Left hindlimb (tissue), 1 donor: ENCODE measurements around the gene RPL7L1.
A peak's percentile ranks its signal among the peaks of the same experiment; 100 is the strongest.
"Not testable (repeated sequence)": the region's sequence is repeated elsewhere in the genome, so short reads cannot be mapped to it uniquely, and the experiment has no call there.

Experiments
- DNase-seq: peaks from one replicate; pipeline ENCODE4 v3.0.0-alpha.2; 2018

The RPL7L1 gene

DNA sequence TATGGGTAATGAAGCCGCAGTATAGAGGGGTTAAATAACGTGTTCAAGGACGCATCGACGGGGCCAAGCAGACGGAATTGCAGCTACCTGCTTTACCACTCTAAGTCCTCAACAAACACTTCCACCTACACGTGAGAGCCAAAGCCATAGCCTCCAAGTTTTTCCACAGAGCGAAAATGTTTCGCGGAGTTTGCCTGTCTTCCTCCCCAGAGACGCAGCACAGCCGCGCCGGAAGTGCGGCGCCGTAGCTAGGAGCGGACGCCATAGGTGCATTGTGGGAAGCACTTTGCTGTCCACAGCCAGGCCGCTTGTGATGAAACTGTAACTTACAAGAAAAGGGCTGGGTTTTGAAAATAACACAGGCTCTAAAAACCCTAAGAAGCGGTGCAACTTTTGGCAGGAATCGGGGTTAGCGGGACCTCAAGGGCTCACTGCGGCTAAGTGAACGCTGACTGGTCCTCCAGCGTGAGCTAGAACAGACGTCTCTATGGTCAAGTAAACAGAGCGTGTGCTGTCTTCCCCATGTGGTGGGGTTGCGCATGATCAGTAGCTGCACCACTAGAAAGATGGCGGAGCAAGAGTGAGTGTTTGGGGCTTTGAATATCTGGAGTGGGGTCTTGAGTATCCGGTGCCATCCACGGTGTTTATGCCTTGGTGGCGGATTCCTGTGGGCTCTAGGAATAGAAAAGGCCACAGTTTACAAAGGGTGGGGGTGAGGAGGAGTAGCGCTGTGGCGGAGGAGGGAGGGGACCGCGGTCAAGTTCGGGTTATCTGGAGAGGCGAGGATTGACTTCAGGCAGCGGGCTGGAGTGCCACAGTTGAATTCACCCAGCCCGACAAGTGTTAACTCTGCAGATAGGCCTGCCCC is at the start of gene RPL7L1:
Gene RPL7L1, plus strand, starts transcription at position 245 of the 868 bp plus-strand sequence. Its CDS starts 295 bp downstream, at position 540.
- DNase-seq: peak; percentile 90

DNA sequence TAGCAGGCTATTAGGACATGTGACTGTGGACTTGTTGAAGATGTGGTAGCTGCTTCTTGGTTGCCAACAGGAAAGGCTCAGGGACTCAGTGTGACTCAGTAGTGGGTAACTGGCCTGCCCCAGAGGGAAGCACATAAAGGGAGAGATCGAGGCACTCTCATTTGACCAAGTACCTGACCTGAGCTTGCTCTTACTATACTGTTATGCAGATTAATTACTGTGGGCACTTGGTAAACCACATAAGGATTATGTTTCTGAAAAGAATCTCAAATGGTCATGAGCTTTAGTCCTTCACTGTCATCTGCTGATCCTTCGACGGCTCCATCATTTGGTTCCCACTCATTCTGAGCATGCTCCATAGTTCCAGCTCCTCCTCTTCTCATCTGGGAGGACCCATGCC is 48.2 kb upstream of the RPL7L1 start:
- no peak for DNase-seq

DNA sequence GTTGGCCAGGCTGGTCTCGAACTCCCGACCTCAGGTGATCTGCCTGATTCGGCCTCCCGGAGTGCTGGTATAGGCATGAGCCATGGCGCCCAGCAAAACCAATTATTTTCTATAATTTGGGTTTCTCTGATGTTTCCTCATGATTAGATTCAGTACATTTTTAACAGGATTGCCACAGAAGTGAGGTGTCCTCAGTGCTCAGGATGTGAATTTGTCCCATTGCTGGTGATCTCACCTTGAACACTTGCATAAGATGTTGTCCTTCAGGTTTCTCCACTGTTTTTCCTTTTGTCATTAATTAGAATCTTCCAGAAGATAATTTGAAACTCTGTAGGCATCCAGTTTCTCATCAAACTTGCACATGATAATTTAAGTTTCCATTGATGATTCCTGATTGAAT is 45.4 kb upstream of the RPL7L1 start:
- no peak for DNase-seq

DNA sequence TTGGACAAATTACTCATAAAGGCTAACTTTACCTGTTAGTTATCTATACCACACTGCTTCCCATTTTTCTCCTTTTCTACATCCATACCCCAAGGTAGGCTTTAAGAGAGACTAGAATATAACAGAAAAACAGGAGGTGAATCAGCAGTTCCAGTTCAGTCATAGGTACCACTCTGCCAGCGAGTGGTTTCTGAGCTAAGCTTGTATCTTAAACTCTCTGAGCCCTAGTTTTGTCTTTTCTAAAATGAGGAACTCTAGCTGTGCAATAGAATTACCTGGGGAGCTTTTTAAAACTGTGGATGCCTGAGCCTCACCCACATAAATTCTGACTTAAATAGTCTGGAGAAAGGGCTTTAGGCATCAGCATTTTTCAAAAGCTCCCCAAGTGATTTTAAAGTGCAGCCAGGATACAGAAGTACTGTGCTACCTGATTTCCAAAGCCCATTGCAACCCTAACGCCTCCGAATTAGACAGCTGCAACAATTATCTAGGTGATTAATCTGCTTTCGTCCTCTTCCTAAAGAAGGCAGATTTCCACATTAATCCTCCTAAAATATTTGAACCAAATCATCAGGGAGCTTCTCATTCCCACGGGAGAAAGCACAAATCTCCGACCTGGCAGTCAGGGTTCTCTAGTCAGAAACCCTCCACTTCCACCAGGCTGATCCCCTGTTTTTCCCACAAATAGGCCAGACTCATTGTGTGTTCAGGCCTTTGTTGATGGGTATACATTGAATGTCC is 37.4 kb upstream of the RPL7L1 start:
- no peak for DNase-seq

DNA sequence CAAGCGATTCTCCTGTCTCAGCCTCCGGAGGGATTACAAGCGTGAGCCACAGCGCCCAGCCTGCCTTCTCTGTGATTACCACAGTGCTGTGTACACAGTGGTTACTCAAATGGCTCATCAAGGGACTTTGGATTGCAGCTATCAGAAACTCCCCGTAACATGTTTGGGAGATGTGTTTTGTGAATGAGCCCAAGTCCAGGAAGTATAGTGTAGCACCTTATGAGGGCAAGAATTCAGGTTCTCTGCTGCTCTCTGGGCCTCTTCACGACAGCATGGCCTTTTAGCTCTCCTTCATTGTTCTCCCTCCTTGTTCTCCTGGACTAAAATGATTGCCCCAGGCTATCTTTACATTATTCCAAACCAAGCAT is 34.1 kb upstream of the RPL7L1 start:
- DNase-seq: no peak

DNA sequence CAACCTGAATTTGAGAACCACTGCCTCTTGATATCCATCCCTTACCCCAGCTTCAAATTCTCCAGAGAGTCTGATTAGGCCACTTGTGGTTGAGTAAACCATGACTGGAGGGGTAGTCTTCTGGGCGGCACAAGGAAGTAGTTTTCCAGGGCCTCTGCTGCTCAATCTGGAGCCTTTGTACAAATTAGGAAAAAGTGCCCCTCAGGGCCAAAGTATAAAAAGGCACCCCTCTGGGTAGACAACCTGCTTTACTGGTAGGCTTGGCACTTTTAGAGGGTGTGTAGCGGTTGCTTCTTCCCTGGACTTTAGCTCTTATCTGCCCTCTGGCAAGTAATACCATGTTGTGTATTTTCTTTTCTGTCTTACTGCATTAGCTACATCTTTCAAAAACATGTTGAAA is 32.9 kb upstream of the RPL7L1 start:
- no peak for DNase-seq

DNA sequence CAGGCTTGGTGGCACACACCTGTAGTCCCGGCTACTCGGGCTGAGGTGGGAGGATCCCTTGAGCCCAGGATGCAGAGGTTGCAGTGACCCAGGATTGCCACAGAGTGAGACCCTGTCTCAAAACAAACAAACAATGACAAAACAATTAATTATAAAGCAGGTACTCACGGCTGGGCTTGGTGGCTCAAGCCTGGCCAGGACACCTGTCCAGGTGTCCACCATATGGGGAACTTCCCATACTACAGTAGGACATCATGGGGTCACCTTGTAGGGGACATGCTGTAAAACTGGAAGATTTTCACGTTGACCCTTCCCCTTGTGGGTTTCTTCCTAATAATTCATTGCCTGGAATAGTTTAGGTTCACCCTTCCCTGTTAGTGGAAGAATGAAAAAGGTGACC is 30.7 kb upstream of the RPL7L1 start:
- no peak for DNase-seq

DNA sequence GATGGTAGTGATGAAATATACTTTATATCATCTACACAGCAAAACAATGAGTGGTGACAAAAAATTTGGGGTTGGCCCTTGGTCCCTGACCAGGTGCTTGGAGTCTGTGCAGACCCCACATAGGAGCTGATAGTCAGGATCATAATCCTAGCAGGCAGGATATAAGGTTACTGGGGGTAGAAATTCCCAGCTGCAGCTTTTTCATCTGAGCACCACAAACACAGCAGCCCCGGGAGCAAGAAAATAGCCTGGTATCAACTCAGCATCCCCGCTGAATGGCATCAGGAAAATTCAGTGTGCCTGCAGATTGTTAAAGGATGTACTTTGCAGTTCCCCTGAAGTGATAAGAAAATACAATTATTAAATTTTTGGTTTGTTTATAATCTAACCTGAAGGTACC is 27.8 kb upstream of the RPL7L1 start:
- no peak for DNase-seq

DNA sequence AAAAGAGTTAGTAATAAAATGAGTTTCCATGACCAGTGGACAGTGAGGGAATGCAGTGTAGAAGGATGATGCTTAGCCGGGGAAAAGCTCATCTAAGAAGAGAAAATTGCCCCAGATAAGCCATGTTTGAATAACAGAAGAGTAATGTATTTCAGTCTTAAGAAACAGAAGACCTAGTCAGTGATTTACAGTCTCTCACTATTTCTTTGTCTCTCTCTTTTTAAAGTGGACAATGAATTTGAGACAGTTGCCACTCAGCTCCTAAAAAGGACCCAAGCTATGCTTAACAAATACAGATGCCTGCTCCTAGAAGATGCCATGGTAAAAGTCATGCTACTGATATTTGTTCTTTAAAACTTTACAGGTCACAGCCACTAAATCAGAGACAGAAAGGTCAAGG is 19.4 kb upstream of the RPL7L1 start:
- DNase-seq: no peak

DNA sequence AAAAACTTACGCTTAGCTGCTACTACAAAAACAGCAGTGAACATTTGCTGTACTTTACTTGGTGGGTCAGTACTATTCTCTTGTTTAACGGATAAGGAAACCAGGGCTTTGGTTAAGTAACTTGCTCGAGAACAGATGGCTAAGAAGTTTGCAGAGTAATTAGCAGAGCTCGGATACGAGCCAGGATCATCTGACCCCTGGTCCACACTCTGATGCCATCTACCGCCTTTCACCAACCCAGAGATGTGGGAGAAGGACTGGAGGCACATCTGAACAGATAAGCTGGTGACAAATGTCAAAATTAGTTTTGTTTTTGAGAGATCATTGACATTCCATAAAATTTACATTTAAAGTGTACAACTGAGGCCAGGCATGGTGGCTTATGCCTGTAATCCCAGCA is 18.9 kb upstream of the RPL7L1 start:
- no peak for DNase-seq

DNA sequence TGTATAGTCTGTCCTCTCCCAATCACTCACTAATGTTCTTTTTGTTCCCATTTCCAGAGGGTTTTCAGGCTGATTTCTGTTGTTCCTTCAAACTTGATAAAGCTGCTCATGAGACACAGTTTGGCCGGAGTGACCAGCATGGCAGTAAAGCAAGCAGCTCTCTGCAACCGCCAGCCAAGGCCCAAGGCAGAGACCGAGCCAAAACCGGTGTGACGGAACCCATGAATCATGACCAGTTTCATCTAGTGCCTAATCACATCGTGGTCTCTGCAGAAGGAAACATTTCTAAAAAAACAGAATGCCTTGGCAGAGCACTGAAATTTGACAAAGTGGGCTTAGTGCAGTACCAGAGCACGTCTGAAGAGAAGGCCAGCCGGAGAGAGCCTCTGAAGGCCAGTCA is 14.8 kb upstream of the RPL7L1 start:
- no peak for DNase-seq

DNA sequence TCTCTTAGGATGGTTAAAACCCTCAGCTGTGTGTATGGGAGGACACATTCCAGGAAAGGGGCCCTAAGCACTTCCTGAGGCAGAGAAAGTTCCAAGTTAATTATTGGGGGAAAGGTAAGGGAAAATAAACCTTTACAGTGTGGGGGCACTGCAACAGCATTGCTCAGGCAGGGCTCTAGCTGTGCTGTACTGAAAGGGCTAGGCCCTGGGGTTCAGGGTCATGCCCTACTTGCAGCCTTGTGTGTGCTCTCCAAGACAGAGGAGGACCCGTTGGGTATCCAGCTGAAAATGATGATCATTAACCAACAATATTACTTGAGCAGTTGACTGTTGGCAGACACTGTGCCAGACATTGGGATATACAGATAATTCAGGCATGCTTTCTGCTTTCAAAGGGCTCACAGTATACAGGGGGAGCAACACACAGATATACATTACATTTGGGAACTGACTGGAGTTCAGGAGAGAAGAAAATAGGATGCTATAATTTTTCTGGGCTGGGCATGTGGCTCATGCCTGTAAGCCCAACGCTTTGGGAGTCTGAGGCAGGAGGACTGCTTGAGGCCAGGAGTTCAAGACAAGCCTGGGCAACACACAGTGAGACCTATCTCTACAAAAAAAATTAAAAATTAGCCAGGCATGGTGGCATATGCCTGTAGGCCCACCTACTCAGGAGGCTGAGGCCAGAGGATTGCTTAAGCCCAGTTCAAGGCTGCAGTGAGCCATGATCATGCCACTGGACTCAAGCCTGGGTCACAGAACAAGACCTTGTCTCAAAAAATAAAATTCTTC is 9.1 kb upstream of the RPL7L1 start:
- no peak for DNase-seq

DNA sequence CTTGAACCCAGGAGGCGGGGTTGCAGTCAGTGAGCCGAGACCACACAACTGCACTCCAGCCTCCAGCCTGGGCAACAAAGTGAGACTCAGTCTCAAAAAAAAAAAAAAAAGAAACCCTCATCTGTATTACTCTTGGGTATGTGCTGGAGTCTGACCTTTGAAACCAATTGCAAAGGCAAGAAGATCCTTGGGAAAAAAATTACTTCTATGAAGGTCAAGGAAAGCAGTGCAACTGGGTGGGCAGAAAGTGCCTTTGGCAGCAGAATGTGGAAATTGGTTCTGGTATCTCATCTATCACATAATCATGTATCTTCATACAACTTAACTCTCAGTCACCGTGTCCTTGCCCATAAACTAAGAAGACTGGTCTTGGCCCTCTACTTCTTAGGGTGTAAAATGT is 7.7 kb upstream of the RPL7L1 start:
- no peak for DNase-seq

DNA sequence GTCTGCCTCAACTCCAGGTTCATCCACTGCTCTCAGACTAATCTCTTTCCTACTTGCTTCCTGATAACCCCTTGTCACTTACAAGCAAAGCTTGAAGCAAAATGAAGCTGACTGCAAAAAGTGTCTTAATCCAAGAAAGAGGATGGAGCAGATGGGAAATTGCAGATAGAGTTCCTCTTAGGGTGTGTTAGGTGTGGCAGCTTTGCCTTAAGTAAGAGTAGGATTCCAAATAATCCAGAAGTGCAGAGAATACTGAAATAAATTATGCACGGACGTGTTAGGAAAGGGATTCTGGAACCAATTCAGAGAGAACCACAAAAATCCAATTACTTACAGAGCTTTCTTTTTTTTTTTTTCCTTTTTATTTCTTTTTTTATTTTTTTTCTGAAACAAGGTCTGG is 6.1 kb upstream of the RPL7L1 start:
- DNase-seq: no peak

DNA sequence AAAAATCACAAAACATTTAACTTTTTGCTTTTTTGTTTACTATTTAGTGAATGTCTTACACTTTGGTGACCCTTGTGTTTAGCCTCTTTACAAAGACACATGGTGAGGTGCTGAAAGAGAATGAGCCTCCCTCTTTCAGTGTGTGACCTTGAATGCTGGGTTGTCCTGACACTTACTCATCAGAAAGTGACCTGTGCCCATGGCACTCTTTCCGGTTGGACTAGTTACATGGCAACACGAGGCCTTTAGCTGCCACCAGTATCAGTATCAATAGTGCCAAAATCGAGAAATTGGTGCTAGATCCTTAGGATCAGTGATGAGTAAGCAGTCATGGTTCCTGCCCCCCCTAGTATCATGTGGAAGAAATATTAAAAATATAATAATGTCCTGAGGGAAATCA is 1.7 kb upstream of the RPL7L1 start:
- no peak for DNase-seq

DNA sequence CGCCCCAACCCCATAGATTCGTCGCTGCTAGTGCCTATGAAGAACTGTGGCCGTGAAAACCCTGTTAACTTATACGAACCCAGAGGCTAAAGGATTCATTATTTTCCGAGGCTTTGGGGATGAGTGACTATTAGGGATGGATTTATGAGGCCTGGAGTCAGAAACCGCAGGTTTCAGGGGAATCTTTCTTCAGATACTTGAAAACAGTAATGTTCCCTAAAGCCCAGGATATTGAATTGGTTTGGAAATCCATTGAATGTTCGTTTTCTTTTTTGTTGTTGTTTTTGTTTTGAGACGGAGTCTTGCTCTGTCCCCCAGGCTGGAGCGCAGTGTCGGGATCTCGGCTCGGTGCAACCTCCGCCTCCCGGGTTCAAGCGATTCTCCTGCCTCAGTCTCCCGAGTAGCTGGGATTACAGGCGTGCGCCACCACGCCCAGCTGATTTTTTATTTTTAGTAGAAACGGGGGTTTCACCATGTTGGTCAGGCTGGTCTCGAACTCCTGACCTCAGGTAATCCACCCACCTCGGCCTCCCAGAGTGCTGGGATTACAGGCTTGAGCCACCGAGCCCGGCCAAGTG is 913 bp downstream of the RPL7L1 start:
- DNase-seq: not testable (repeated sequence)

DNA sequence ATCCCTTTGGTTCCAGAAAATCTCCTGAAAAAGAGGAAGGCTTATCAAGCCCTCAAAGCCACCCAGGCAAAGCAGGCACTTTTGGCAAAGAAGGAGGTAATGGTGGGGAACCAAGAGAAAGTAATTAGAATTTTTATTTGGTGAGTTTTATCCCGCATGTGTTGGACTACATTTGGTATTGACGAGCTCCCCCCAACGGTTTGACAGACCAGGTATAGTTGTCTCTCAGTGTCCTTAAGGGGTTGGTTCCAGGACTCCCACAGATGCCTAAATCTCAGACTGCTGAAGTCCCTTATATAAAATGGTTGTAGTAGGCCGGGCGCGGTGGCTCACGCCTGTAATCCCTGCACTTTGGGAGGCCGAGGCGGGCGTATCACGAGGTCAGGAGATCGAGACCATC is 1.5 kb downstream of the RPL7L1 start:
- DNase-seq: not testable (repeated sequence)

DNA sequence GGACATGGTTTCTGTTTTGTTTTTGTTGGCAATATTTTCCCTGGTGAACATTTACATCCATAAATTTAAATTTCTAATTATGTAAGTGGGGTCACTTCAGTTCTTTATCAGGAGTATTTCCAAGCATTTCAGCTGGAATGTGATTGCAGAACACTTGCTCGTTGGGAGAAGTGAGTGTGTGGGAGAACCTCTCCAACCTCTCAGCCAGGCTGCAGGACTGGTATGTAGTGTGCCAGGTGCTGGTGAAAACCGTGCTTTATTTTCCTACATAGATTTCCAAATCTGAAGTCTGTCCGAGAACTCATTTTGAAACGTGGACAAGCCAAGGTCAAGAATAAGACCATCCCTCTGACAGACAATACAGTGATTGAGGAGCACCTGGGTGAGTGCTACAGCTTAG is 6.3 kb downstream of the RPL7L1 start:
- DNase-seq: no peak

DNA sequence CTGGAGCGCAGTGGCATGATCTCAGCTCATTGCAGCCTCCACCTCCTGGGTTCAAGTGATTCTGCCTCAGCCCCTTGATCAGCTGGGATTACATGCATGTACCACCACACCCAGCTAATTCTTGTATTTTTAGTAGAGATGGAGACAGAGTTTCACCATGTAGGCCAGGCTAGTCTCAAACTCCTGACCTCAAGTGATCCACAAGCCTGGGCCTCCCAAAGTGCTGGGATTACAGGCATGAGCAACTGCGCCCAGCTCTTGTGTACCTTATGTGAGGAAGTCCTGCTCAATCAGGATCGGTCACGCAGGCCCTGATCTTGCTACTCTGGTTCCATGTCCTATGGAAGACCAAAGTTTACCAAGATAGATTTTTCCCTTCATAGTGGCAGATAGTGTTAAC is 8.8 kb downstream of the RPL7L1 start:
- DNase-seq: not testable (repeated sequence)

DNA sequence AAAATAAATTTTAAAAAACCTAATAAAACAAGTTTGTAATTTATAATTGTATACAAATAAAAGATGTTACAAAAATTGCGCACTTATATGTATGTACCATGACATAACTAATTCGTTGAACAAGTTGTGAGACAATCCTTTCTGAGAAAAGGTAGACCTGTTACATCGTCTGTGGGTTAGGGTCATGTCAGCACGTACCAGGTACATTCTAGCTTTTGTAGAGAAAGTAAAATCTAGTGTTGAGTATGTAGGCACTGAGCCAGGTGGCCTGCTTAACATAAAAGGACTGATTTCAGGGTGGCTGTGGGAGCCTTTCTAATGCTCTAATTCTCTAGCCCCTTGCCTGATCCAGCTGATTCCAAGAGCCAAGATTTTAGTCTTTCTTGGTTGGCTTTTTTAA is 10.4 kb downstream of the RPL7L1 start:
- no peak for DNase-seq

DNA sequence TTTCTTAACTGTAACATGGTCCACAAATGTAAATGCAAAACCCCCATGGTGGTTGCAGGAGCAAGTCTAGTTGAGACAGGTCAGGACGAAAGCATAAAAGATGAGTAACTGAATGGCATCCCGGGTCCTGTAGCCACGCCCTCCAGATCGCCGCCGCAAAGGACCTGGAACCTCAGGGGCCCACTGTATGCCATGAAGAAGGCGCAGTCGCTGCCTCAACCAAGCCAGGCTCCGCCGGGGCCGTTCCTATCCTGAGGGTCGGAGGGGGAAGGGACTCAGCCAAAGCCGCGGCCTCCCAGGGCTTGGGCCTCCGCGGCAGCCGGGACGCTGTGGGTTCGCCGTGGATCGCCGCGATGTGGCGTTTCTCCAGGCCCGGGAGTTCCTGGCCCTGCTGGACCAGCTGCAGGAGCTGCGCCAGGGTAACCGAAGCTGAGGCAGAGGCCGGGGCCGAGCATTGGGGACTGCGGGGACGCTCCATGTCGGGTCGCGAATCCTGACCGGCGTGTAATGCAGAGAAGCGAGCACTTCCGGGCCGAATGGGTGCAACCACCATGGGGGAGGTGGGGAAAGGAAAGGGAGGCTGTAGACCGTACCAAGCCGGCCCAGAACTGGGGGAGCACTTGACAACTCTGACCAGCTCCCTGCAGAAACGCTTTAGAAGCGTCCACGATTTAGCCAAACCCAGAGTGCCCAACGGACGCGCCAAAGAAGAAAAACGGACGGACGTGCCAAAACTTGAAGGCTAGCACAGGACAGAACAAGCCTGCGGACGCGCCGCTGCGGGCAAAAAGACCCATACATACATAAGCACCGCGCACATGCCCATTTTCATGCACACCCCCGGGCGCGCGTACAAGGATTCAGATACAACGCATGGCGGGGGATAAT is 11.1 kb downstream of the RPL7L1 start:
- DNase-seq: peak; percentile 96

DNA sequence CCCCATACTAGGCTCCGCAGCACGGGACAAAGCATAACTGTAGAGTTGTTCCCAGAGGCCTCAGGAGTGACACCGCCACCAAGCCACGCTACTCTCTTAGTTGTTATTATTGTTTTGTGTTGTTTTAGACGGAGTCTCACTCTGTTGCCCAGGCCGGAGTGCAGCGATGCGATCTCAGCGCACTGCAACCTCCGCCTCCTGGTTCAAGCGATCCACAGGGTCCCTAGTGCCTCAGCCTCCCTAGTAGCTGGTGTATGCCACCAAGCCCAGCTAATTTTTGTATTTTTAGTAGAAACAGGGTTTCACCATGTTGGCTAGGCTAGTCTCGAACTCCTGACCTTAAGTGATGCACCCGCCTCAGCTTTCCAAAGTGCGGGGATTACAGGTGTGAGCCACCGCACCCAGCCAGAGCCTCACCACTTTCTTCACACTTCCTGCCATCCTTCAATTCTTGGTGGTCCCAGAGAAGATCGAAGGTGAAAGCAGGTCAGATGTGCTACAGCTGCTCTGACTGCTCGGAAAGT is 11.8 kb downstream of the RPL7L1 start:
- no peak for DNase-seq
